Stomach (tissue), 4 donors: ENCODE data around the gene FBXL16.

Experiments
- CTCF ChIP-seq, 7 experiments: fragments of 450-650 bp in 4 of 7; fragments of 200-600 bp in 3 of 7; sonication (generic) in 3 of 7; IDR thresholded peaks; one replicate each; pipeline ENCODE4 v1.5.1; 2016 to 2019; ENCODE audit warnings: antibody characterized with exemption in 7 of 7, control low read depth in 2 of 7, mild to moderate bottlenecking in 1 of 7
- EP300 ChIP-seq: sonication (generic); formaldehyde crosslinking; IDR thresholded peaks from one replicate; pipeline ENCODE4 v1.6.1; 2017; ENCODE audit warnings: antibody characterized with exemption
- POLR2A ChIP-seq, 4 donors: fragments of 450-650 bp; IDR thresholded peaks; one replicate each; pipeline ENCODE4 v1.6.1; 2016; ENCODE audit warnings: antibody characterized with exemption in 4 of 4, control low read depth in 2 of 4, mild to moderate bottlenecking in 1 of 4, moderate library complexity in 1 of 4
- POLR2AphosphoS5 ChIP-seq, 3 donors: sonication (generic); formaldehyde crosslinking; IDR thresholded peaks; one replicate each; pipeline ENCODE4 v1.6.1; 2016; ENCODE audit warnings: antibody characterized with exemption in 3 of 3

GRCh38 chr16:711548-712320 lies 6.1 kb upstream of the FBXL16 start:
- peak in 5 of 7 experiments; percentile 74 to 97 (median 85) for TF ChIP-seq CTCF (IDR thresholded peaks at IDR 0.05)
- no peak for TF ChIP-seq POLR2A (IDR thresholded peaks at IDR 0.05)
- TF ChIP-seq EP300, result no peak
- peak in 2 of 3 donors; percentile 12 to 14 for TF ChIP-seq POLR2AphosphoS5 (IDR thresholded peaks at IDR 0.05)
